Fibroblast of pulmonary artery (primary cell): ENCODE results near the gene PIGX.

ENCODE experiments used
- DNase-seq: peaks from one replicate; pipeline ENCODE4 v3.0.0-alpha.2; 2010; ENCODE audit warnings: low read depth
- H3K4me3 ChIP-seq: replicated peaks from 2 replicates; pipeline ENCODE4 v1.5.1; 2011; ENCODE audit warnings: low read depth, mild to moderate bottlenecking, control low read depth, low read length, moderate library complexity
- CTCF ChIP-seq: IDR thresholded peaks from 2 replicates; pipeline ENCODE4 v1.5.1; 2011; ENCODE audit warnings: mild to moderate bottlenecking, control low read depth, low read length, inconsistent platforms; ENCODE audit errors: missing control alignments

PIGX gene

DNA sequence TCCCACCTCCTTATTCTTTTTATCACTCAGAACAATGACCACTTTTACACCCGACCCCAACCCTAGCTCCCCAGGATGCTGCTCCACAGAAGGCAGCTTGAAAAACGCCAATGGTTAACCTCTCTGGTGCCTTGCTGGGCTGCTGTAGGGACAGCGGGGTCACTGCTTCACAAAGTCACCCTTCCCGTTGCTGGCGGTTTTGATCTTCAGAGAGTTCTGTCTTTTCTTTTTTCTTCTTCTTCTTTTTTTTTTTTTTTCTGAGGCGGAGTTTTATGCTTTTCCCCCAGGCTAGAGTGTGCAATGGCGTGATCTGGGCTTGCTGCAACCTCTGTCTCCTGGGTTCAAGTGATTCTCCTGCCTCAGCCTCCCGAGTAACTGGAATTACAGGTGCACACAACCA, 20.8 kb upstream of the PIGX start:
- no peak overlapping the region for H3K4me3 ChIP-seq
- no peak for TF ChIP-seq CTCF

GRCh38 chr3:196694202-196694638, 18.0 kb upstream of the PIGX start:
- peak; percentile 41 for DNase-seq
- no peak overlapping the region for H3K4me3 ChIP-seq

More for the DNA sequence above, 20.8 kb upstream of the PIGX start:
- no peak for DNase-seq

DNA sequence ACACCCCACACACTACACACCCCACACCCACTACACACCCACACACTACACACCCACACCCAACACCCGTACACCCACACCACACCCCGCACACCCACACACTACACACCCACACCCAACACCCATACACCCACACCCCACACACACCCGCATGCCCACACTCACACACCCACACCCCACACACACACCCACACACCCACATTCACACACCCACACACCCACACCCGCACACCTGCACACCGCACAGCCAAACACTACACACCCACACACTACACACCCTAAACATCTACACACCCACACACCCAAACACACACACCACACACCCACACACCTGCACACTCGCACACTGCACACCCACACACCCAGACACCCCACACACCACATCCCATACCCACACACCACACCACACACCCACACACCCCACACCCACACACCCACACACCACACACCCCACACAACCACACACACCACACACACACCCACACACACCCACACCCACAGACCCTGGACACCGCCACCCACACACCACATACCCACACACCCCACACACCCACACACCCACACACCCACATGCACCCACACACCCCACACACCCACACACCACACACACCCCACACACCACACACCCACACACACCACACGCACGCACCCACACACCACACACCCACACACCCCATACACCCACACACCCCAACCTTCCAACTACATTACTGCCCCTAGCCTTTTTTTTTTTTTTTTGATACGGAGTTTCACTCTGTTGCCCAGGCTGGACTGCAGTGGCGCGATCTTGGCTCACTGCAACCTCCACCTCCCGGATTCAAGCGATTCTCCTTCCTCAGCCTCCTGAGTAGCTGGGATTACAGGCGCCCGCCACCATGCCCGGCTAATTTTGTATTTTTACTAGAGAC, 17.0 kb upstream of the PIGX start:
- no peak for TF ChIP-seq CTCF
- H3K4me3 ChIP-seq, result no peak overlapping the region
- no peak for DNase-seq

More at GRCh38 chr3:196694202-196694638, 18.0 kb upstream of the PIGX start:
- TF ChIP-seq CTCF, result peak; percentile 13

- no peak overlapping the region for H3K4me3 ChIP-seq
- no peak for TF ChIP-seq CTCF
- no peak for DNase-seq
Observed at GRCh38 chr3:196695849-196696226, 16.3 kb upstream of the PIGX start.

DNA sequence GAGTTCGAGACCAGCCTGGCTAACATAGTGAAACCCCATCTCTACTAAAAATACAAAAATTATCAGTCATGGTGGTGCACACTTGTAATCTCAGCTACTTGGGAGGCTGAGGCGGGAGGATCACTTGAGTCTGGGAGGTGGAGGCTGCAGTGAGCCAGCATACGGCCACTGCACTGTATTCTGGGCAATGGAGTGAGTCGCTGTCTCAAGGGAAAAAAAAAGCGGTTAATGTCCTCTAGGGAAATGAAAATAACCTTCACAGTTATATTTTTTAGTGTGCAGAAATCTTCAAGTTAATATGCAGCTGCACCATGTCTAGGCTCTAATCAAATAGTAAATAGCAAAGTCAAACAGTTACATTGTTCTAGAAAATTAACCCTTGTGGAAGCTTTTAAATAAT, 14.9 kb upstream of the PIGX start:
- TF ChIP-seq CTCF, result no peak
- DNase-seq, result no peak
- H3K4me3 ChIP-seq, result no peak overlapping the region

DNA sequence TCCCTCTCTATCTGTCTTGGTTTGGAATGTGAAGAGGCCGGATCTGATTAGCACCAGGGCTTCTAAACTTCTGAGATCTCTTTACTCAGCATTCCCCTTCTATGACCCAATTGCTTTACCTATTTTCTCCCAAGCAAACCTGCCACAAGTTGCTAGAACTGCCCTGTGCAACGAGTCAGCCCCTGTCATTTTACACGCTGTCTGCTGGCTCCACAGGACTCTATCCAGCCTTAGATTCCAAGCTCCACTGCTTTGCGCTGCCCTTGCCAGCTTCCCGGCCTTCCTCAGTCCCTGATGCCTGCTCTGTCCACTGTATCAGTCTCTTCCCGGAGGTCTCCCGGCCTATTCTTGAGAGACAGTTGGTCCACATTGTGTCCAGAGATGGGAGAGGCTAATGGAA, 12.4 kb upstream of the PIGX start:
- H3K4me3 ChIP-seq, result no peak overlapping the region
- no peak for TF ChIP-seq CTCF
- no peak for DNase-seq

DNA sequence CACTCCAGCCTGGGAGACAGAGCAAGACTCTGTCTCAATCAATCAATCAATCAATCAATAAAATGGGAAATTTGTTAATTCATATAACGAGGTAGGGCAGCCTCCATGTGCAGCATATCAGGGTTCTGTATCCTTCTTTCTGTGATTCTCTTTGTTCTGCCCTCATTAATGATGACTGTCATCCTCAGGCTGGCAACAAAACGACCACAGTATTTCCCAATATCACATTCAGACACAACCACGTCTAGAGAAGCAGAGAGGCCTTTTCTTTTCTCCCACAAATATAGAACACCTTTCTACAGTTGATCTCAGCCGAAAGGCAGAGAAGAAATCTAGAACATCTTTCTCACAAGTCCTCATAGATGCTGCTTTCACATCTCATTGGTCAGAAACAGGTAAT, 11.4 kb upstream of the PIGX start:
- TF ChIP-seq CTCF, result no peak
- no peak overlapping the region for H3K4me3 ChIP-seq
- no peak for DNase-seq
